Esophagus muscularis mucosa (tissue), 3 donors: Measurements from ENCODE around the gene PTPRS.

Experiments
- POLR2AphosphoS5 ChIP-seq, 2 donors: sonication (generic); formaldehyde crosslinking; IDR thresholded peaks; one replicate each; pipeline ENCODE4 v1.6.1; 2017; ENCODE audit warnings: antibody characterized with exemption in 2 of 2
- TF ChIP-seq, protein P1 (sequence below), 3 experiments: fragments of 200-600 bp in 2 of 3; fragments of 450-650 bp in 1 of 3; sonication (generic) in 2 of 3; IDR thresholded peaks; one replicate each; pipeline ENCODE4 v1.5.1; 2017 to 2019; ENCODE audit warnings: antibody characterized with exemption in 3 of 3, mild to moderate bottlenecking in 2 of 3, moderate library complexity in 1 of 3

DNA sequence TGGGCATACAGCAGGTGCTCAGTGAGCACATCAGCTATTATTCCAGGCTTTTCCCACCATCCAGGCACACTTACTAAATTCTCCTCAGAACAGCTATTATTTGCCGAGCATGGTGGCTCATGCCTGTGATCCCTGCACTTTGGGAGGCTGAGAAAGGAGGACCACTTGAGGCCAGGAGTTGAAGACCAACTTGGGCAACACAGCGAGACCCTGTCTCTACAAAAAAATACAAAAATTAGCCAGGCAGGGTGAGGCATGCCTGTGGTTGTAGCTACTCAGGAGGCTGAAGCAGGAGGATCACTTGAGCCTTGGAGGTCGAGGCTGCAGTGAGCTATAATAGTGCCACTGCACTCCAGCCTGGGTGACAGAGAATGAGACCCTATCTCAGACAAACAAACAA lies 35.4 kb downstream of the PTPRS start:
- TF ChIP-seq, protein P1, sequence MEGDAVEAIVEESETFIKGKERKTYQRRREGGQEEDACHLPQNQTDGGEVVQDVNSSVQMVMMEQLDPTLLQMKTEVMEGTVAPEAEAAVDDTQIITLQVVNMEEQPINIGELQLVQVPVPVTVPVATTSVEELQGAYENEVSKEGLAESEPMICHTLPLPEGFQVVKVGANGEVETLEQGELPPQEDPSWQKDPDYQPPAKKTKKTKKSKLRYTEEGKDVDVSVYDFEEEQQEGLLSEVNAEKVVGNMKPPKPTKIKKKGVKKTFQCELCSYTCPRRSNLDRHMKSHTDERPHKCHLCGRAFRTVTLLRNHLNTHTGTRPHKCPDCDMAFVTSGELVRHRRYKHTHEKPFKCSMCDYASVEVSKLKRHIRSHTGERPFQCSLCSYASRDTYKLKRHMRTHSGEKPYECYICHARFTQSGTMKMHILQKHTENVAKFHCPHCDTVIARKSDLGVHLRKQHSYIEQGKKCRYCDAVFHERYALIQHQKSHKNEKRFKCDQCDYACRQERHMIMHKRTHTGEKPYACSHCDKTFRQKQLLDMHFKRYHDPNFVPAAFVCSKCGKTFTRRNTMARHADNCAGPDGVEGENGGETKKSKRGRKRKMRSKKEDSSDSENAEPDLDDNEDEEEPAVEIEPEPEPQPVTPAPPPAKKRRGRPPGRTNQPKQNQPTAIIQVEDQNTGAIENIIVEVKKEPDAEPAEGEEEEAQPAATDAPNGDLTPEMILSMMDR (IDR thresholded peaks at IDR 0.05) = no peak
- no peak for TF ChIP-seq POLR2AphosphoS5 (IDR thresholded peaks at IDR 0.05)
